IPS DF 4.7 (cell line): ENCODE results near the gene HNRNPU.

Experiments
- DNase-seq: peaks from one replicate; pipeline ENCODE4 v3.0.0-alpha.2; 2013; ENCODE audit warnings: low spot score; ENCODE audit errors: extremely low read depth

The HNRNPU gene

GRCh38 chr1:244862699-244863490 is 1.4 kb downstream of the HNRNPU start:
- no peak for DNase-seq

- DNase-seq, result no peak
These were observed 2.0 kb downstream of the HNRNPU start for GRCh38 chr1:244862354-244862698.

GRCh38 chr1:244861683-244862082 is 2.7 kb downstream of the HNRNPU start:
- no peak for DNase-seq

- no peak for DNase-seq
These were observed 3.3 kb downstream of the HNRNPU start for GRCh38 chr1:244860914-244861610.

- DNase-seq, result no peak
These were observed 4.3 kb downstream of the HNRNPU start for GRCh38 chr1:244860078-244860477.

- DNase-seq, result no peak
These were observed 6.0 kb downstream of the HNRNPU start for GRCh38 chr1:244858357-244858756.

- DNase-seq, result no peak
These were observed 6.6 kb downstream of the HNRNPU start for GRCh38 chr1:244857761-244858160.

- DNase-seq, result no peak
These were observed 9.3 kb downstream of the HNRNPU start for GRCh38 chr1:244854865-244855578.

GRCh38 chr1:244854166-244854565 is 10.2 kb downstream of the HNRNPU start:
- no peak for DNase-seq

- no peak for DNase-seq
These were observed 11.6 kb downstream of the HNRNPU start for GRCh38 chr1:244852694-244853093.

- DNase-seq, result no peak
These were observed 12.7 kb downstream of the HNRNPU start for GRCh38 chr1:244851546-244852231.

GRCh38 chr1:244850896-244851295 is 13.4 kb downstream of the HNRNPU start:
- no peak for DNase-seq

GRCh38 chr1:244850099-244850852 is 14.1 kb downstream of the HNRNPU start:
- DNase-seq, result no peak

GRCh38 chr1:244849189-244849866 is 15.0 kb downstream of the HNRNPU start:
- DNase-seq, result no peak

- DNase-seq, result no peak
These were observed 17.7 kb downstream of the HNRNPU start for GRCh38 chr1:244846653-244847052.

- DNase-seq, result no peak
These were observed 19.9 kb downstream of the HNRNPU start for GRCh38 chr1:244844155-244845121.

GRCh38 chr1:244843148-244843978 is 21.0 kb downstream of the HNRNPU start:
- no peak for DNase-seq

- DNase-seq, result no peak
These were observed 22.9 kb downstream of the HNRNPU start for GRCh38 chr1:244841273-244841927.
